K562 (cell line): ENCODE data around the gene TARBP2. TPM values are rescaled to one million over a fixed set of nuclear protein-coding genes. Genes with fewer than 3 reads are reported as not detected.
A peak's percentile ranks its signal among the peaks of the same experiment; 100 is the strongest.

Experiments
- HDAC8 ChIP-seq: fragments of 450-650 bp; IDR thresholded peaks from 2 replicates; pipeline ENCODE4 v1.6.1; 2016; ENCODE audit warnings: mild to moderate bottlenecking, missing genetic modification characterization, moderate library complexity, missing compliant biosample characterization
- JUN ChIP-seq, 2 experiments: sonication (generic) in 1 of 2; formaldehyde crosslinking in 1 of 2; IDR thresholded peaks; 2 replicates each; pipeline versions ENCODE4 v1.6.1 to v1.8.0; 2012 to 2022; ENCODE audit warnings: borderline replicate concordance in 2 of 2, mild to moderate bottlenecking in 2 of 2, improper control_type of control experiment in 1 of 2, low read depth in 1 of 2, low read length in 1 of 2, missing genetic modification reagents in 1 of 2
- MYBL2 ChIP-seq, 2 experiments: fragments of 450-650 bp in 1 of 2; sonication (generic) in 1 of 2; formaldehyde crosslinking in 1 of 2; IDR thresholded peaks; 2 replicates each; pipeline versions ENCODE4 v1.6.1 to v1.8.1; 2017 to 2022; ENCODE audit warnings: borderline replicate concordance in 1 of 2, inconsistent platforms in 1 of 2, low read depth in 1 of 2, mild to moderate bottlenecking in 1 of 2, missing genetic modification reagents in 1 of 2, moderate library complexity in 1 of 2
- NUFIP1 ChIP-seq: fragments of 450-650 bp; IDR thresholded peaks from 2 replicates; pipeline ENCODE4 v1.6.1; 2018; ENCODE audit not compliant: partially characterized antibody
- RBM39 ChIP-seq: fragments of 200-400 bp; formaldehyde crosslinking; optimal IDR thresholded peaks from 2 replicates; pipeline ENCODE3; 2018; ENCODE audit warnings: low read depth, low read length
- SAP30 ChIP-seq: fragments of 200-600 bp; sonication (generic); IDR thresholded peaks from 2 replicates; pipeline ENCODE4 v1.6.1; 2012; ENCODE audit warnings: borderline replicate concordance, low read depth, mild to moderate bottlenecking, moderate library complexity, low read length, control low read depth, inconsistent platforms; ENCODE audit not compliant: insufficient read depth, poor library complexity, severe bottlenecking
- XRCC5 ChIP-seq: fragments of 200-400 bp; formaldehyde crosslinking; IDR thresholded peaks from 2 replicates; pipeline ENCODE4 v1.6.1; 2017; ENCODE audit warnings: low read depth, mild to moderate bottlenecking, low read length
- ZNF23 ChIP-seq: fragments of 250-450 bp; sonication (Bioruptor Pico); IDR thresholded peaks from 2 replicates; pipeline ENCODE4 v1.4.0; 2020; ENCODE audit warnings: mild to moderate bottlenecking
- ZNF232 ChIP-seq: sonication (generic); formaldehyde crosslinking; IDR thresholded peaks from 2 replicates; pipeline ENCODE4 v1.8.0; 2022; ENCODE audit warnings: mild to moderate bottlenecking, missing genetic modification reagents
- polyA plus RNA-seq, 8 experiments: library from polyadenylated mRNA; depleted of rRNA in 4 of 8; stranded (reverse) in 5 of 8; unstranded in 3 of 8; fragments of >200 nt; fragmentation: Nextera tagmentation in 2 of 8; fragmentation: Illumina TruSeq in 1 of 8; extraction: Ambion mirVana in 2 of 8; extraction: Trizol in 1 of 8; gene quantifications; 2 replicates each; pipeline versions ENCODE4 v1.2.1 to v1.2.3, GENCODE V29; 2011 to 2014; ENCODE audit warnings: inconsistent platforms in 1 of 8, missing spikeins in 1 of 8
- total RNA-seq, 7 experiments: library from RNA; depleted of rRNA in 6 of 7; stranded (reverse); fragments of >200 nt in 6 of 7; fragmentation: Illumina TruSeq in 2 of 7; extraction: Trizol in 2 of 7; gene quantifications; 2 replicates each; pipeline versions ENCODE4 v1.2.1 to v1.2.3, GENCODE V29; 2011 to 2021; ENCODE audit warnings: low replicate concordance in 1 of 7
- TF ChIP-seq, protein P1 (sequence below): fragments of 450-650 bp; IDR thresholded peaks from 2 replicates; pipeline ENCODE4 v1.6.1; 2016; ENCODE audit warnings: borderline replicate concordance
- TF ChIP-seq, protein P2 (sequence below): fragments of 450-650 bp; IDR thresholded peaks from 2 replicates; pipeline ENCODE4 v1.6.1; 2014; ENCODE audit warnings: low read depth, mild to moderate bottlenecking, moderate library complexity, borderline replicate concordance
- TF ChIP-seq, protein P3 (sequence below): sonication (generic); formaldehyde crosslinking; IDR thresholded peaks from 2 replicates; pipeline ENCODE4 v1.8.0; 2022; ENCODE audit warnings: missing genetic modification reagents, mild to moderate bottlenecking, moderate library complexity, borderline replicate concordance
- TF ChIP-seq, protein P4 (sequence below): sonication (generic); formaldehyde crosslinking; IDR thresholded peaks from 2 replicates; pipeline ENCODE4 v1.8.1; 2023; ENCODE audit warnings: mild to moderate bottlenecking, missing genetic modification reagents, moderate library complexity
- TF ChIP-seq, protein P5 (sequence below), 2 experiments: IDR thresholded peaks; 2 replicates each; pipeline ENCODE4 v1.6.1; 2011; ENCODE audit warnings: borderline replicate concordance in 1 of 2, control low read depth in 1 of 2, low read depth in 1 of 2, low read length in 1 of 2, mild to moderate bottlenecking in 1 of 2, mixed read lengths in 1 of 2, moderate library complexity in 1 of 2; ENCODE audit not compliant: insufficient read depth in 1 of 2, insufficient read length in 1 of 2, poor library complexity in 1 of 2, severe bottlenecking in 1 of 2; ENCODE audit errors: extremely low read depth in 1 of 2

TARBP2 gene
- total and polyA plus RNA-seq, 9 of the 15 experiments (the other 6 are each of a cell fraction or from before 2014, with no cell fraction given) = 5.6 to 69.0 (median 44.6) TPM

DNA sequence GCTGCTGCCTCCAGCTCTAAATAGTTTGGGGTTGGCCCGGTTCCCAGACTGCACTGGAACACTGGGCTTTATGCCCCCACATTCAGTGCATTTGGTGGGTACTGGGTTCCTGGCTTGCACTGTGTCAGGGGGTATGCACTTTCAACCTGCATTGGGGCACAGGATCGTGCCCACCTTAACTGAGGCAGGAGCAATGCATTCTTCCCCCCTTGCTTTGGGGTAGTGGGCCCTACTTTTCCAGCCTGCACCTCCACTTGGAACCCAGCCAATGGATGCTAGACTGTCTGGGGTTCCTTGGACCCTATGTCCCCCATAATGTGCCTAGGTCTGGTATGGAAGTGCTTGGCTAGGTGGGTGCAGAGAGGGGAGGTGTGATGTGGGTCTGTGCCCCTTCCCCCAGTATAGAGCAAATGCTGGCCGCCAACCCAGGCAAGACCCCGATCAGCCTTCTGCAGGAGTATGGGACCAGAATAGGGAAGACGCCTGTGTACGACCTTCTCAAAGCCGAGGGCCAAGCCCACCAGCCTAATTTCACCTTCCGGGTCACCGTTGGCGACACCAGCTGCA, 615 bp downstream of the TARBP2 start (continued):
- TF ChIP-seq, protein P1, sequence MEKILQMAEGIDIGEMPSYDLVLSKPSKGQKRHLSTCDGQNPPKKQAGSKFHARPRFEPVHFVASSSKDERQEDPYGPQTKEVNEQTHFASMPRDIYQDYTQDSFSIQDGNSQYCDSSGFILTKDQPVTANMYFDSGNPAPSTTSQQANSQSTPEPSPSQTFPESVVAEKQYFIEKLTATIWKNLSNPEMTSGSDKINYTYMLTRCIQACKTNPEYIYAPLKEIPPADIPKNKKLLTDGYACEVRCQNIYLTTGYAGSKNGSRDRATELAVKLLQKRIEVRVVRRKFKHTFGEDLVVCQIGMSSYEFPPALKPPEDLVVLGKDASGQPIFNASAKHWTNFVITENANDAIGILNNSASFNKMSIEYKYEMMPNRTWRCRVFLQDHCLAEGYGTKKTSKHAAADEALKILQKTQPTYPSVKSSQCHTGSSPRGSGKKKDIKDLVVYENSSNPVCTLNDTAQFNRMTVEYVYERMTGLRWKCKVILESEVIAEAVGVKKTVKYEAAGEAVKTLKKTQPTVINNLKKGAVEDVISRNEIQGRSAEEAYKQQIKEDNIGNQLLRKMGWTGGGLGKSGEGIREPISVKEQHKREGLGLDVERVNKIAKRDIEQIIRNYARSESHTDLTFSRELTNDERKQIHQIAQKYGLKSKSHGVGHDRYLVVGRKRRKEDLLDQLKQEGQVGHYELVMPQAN = no peak
- TF ChIP-seq, protein P2, sequence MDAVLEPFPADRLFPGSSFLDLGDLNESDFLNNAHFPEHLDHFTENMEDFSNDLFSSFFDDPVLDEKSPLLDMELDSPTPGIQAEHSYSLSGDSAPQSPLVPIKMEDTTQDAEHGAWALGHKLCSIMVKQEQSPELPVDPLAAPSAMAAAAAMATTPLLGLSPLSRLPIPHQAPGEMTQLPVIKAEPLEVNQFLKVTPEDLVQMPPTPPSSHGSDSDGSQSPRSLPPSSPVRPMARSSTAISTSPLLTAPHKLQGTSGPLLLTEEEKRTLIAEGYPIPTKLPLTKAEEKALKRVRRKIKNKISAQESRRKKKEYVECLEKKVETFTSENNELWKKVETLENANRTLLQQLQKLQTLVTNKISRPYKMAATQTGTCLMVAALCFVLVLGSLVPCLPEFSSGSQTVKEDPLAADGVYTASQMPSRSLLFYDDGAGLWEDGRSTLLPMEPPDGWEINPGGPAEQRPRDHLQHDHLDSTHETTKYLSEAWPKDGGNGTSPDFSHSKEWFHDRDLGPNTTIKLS = no peak
- TF ChIP-seq RBM39 = peak; percentile 43
- TF ChIP-seq, protein P3, sequence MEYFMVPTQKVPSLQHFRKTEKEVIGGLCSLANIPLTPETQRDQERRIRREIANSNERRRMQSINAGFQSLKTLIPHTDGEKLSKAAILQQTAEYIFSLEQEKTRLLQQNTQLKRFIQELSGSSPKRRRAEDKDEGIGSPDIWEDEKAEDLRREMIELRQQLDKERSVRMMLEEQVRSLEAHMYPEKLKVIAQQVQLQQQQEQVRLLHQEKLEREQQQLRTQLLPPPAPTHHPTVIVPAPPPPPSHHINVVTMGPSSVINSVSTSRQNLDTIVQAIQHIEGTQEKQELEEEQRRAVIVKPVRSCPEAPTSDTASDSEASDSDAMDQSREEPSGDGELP (CRISPR knock-in tag) = no peak
- TF ChIP-seq, protein P4, sequence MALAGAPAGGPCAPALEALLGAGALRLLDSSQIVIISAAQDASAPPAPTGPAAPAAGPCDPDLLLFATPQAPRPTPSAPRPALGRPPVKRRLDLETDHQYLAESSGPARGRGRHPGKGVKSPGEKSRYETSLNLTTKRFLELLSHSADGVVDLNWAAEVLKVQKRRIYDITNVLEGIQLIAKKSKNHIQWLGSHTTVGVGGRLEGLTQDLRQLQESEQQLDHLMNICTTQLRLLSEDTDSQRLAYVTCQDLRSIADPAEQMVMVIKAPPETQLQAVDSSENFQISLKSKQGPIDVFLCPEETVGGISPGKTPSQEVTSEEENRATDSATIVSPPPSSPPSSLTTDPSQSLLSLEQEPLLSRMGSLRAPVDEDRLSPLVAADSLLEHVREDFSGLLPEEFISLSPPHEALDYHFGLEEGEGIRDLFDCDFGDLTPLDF (CRISPR knock-in tag) = 0 out of 2 replicates have a peak, but pooled peaks have one; percentile 31
- TF ChIP-seq SAP30 = no peak
- no peak for TF ChIP-seq MYBL2 (IDR thresholded peaks at IDR 0.05; ENCODE audit: low read depth)
- TF ChIP-seq MYBL2 (CRISPR knock-in tag; IDR thresholded peaks at IDR 0.05; ENCODE audit: borderline replicate concordance) = no peak
- TF ChIP-seq ZNF232 (CRISPR knock-in tag) = no peak
- peak; percentile 2; the same call in 1 of the 2 replicates for TF ChIP-seq XRCC5
- no peak for TF ChIP-seq HDAC8 (tag)
- TF ChIP-seq JUN (IDR thresholded peaks at IDR 0.05; ENCODE audit: borderline replicate concordance, low read depth, low read length) = no peak
- TF ChIP-seq JUN (CRISPR knock-in tag; IDR thresholded peaks at IDR 0.05; ENCODE audit: borderline replicate concordance) = 0 out of 2 replicates have a peak, but pooled peaks have one; percentile 64
- TF ChIP-seq NUFIP1 = no peak
- TF ChIP-seq, protein P5, sequence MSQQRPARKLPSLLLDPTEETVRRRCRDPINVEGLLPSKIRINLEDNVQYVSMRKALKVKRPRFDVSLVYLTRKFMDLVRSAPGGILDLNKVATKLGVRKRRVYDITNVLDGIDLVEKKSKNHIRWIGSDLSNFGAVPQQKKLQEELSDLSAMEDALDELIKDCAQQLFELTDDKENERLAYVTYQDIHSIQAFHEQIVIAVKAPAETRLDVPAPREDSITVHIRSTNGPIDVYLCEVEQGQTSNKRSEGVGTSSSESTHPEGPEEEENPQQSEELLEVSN (IDR thresholded peaks at IDR 0.05; ENCODE audit: borderline replicate concordance in 1 of 2, extremely low read depth in 1 of 2, insufficient read depth in 1 of 2, insufficient read length in 1 of 2, low read depth in 1 of 2, low read length in 1 of 2, poor library complexity in 1 of 2, severe bottlenecking in 1 of 2) = peak in 1 of 2 experiments; percentile 0
- TF ChIP-seq ZNF23 (CRISPR knock-in tag) = no peak
